Adrenal gland (tissue), 12 donors: ENCODE measurements around the gene GOLGA5. TPM values are rescaled to one million over a fixed set of nuclear protein-coding genes. Genes with fewer than 3 reads are reported as not detected.

ENCODE experiments used
- DNase-seq, 7 donors: peaks; one replicate each; pipeline ENCODE4 v3.0.0-alpha.2; 2019 to 2020
- H3K27ac ChIP-seq, 5 donors: fragments of 200-600 bp; sonication (generic) in 4 of 5; 1 replicate in 3 of 5; 2 replicates in 2 of 5; pipeline versions ENCODE4 v1.5.1 to v1.8.0; 2016 to 2020; ENCODE audit warnings: mild to moderate bottlenecking in 1 of 5
- H3K27me3 ChIP-seq: fragments of 200-600 bp; 2 replicates; pipeline ENCODE4 v1.8.0; 2021
- H3K36me3 ChIP-seq, 2 donors: fragments of 200-600 bp; replicated peaks in 1 of 2; 1 replicate in 1 of 2; 2 replicates in 1 of 2; pipeline versions ENCODE4 v1.5.1 to v1.8.0; 2018 to 2022
- H3K4me1 ChIP-seq, 2 donors: fragments of 200-600 bp; replicated peaks in 1 of 2; 1 replicate in 1 of 2; 2 replicates in 1 of 2; pipeline versions ENCODE4 v1.5.1 to v1.8.0; 2018 to 2021
- H3K4me3 ChIP-seq, 4 donors: fragments of 200-600 bp; sonication (generic) in 3 of 4; one replicate each; pipeline ENCODE4 v1.5.1; 2016 to 2018
- H3K9me3 ChIP-seq, 3 donors: fragments of 200-600 bp; sonication (generic) in 1 of 3; replicated peaks in 1 of 3; 1 replicate in 2 of 3; 2 replicates in 1 of 3; pipeline versions ENCODE4 v1.5.1 to v1.8.0; 2016 to 2021
- POLR2A ChIP-seq, 2 donors: fragments of 450-650 bp; IDR thresholded peaks; one replicate each; pipeline ENCODE4 v1.6.1; 2017; ENCODE audit warnings: antibody characterized with exemption in 2 of 2, mild to moderate bottlenecking in 2 of 2, moderate library complexity in 1 of 2
- WGBS, 4 donors: extraction: QIAGEN DNeasy Blood & Tissue Kit in 2 of 4; methylation state at CpG; one replicate each; pipeline versions ENCODE4 v1.1.5 to v1.1.7; 2013 to 2017; 5-methylcytosine and 5-hydroxymethylcytosine counted together
- intact Hi-C, 2 donors: fragments of 100-400 bp; cut with DNase I; formaldehyde crosslinking; loops; one replicate each; pipeline versions ENCODE4 v1.14.1 to v1.15.0; 2022 to 2023
- polyA plus RNA-seq, 3 donors: library from polyadenylated mRNA; stranded (reverse); fragments of 200-250 nt in 2 of 3; fragments of 350-450 nt in 1 of 3; fragmentation: Illumina TruSeq in 1 of 3; extraction: RNeasy Lipid Tissue Mini Kit (QIAGEN cat#74804) in 1 of 3; gene quantifications; one replicate each; pipeline ENCODE4 v1.2.3, GENCODE V29; 2013 to 2014
- total RNA-seq, 9 donors: library from RNA; depleted of rRNA in 4 of 9; stranded (reverse); fragments of >200 nt in 4 of 9; fragments of 120-200 nt in 1 of 9; fragmentation: NEBNext Ultra II Directional in 1 of 9; extraction: Animal tissue kit (Norgen Biotek cat#: 25700) in 1 of 9; gene quantifications; one replicate each; pipeline versions ENCODE4 v1.1.0 to v1.2.4, GENCODE V29; 2013 to 2023
- TF ChIP-seq, protein P1 (sequence below), 6 experiments: fragments of 450-650 bp in 4 of 6; fragments of 200-600 bp in 2 of 6; sonication (generic) in 1 of 6; IDR thresholded peaks; 1 replicate in 5 of 6; 2 replicates in 1 of 6; pipeline versions ENCODE4 v1.5.1 to v1.8.0; 2016 to 2021; ENCODE audit warnings: antibody characterized with exemption in 6 of 6, mild to moderate bottlenecking in 2 of 6, moderate library complexity in 1 of 6
- donor health status: healthy with polysubstance abuse.
- donor health status: Bipolar disorder and iron deficiency.
- donor health status: DM: yes; HTN: yes; CAD: no.
- donor health status: DM: no; HTN: no; CAD: no.
- donor health status: DM: no; HTN: no; CAD: no.
- donor health status: DM: yes; HTN: yes; CAD: no.

GOLGA5 gene
- total and polyA plus RNA-seq, 12 donors, result 24.6 to 85.1 (median 35.0) TPM

DNA sequence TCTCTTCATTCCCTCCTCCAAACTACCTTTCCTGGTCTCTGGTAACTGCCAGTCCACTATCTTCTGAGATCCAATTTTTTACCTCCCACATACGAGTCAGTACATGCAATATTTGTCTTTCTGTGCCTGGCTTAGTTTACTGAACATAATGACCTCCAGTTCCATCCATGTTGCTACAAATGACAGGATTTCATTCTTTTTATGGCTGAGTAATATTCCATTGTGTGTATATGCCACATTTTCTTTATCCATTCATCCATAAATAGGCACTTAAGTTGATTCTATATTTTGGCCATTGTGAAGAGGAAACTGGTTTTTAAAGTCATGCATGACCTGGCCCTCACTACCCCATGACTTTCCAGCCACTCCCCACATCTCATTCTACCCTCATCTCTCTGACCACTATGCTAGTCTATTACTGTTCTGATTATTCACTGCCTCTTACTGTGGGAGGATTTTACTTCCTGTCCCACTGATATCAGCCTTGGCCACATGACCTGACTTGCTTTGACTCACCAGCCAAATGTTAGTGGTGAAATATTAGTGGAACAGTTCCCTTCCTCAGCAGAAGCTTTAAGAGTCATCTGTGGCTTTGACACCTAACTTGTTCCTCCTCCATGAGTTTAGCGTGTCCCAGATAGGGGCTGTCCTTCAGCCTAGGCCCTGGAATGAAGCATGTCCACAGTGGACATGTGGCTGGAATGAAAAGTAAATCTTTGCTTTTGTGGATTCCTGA lies 52.2 kb downstream of the GOLGA5 start:
- intact Hi-C loops, result no loop called here
- Histone ChIP-seq H3K36me3 (peaks cover 0 to 3% of the 10 kb centered on the region in 2 donors), H3K9me3 (no peaks in the 10 kb centered on the region), H3K27ac (peak overlapping the region in 1 of 5 donors; percentile 20), H3K4me1 (peaks cover 0 to 4% of the 10 kb centered on the region in 2 donors), H3K27me3 (no peaks in the 10 kb centered on the region), H3K4me3 (no peak overlapping the region)
- TF ChIP-seq POLR2A (IDR thresholded peaks at IDR 0.05), result no peak
- TF ChIP-seq, protein P1, sequence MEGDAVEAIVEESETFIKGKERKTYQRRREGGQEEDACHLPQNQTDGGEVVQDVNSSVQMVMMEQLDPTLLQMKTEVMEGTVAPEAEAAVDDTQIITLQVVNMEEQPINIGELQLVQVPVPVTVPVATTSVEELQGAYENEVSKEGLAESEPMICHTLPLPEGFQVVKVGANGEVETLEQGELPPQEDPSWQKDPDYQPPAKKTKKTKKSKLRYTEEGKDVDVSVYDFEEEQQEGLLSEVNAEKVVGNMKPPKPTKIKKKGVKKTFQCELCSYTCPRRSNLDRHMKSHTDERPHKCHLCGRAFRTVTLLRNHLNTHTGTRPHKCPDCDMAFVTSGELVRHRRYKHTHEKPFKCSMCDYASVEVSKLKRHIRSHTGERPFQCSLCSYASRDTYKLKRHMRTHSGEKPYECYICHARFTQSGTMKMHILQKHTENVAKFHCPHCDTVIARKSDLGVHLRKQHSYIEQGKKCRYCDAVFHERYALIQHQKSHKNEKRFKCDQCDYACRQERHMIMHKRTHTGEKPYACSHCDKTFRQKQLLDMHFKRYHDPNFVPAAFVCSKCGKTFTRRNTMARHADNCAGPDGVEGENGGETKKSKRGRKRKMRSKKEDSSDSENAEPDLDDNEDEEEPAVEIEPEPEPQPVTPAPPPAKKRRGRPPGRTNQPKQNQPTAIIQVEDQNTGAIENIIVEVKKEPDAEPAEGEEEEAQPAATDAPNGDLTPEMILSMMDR (IDR thresholded peaks at IDR 0.05), result no peak
- DNase-seq, result peak in 6 of 7 donors; percentile 29 to 62 (median 46)
- 48 to 69% (median 55%) methylated on average over 2 of the region's 2 CpGs for WGBS, 4 donors

DNA sequence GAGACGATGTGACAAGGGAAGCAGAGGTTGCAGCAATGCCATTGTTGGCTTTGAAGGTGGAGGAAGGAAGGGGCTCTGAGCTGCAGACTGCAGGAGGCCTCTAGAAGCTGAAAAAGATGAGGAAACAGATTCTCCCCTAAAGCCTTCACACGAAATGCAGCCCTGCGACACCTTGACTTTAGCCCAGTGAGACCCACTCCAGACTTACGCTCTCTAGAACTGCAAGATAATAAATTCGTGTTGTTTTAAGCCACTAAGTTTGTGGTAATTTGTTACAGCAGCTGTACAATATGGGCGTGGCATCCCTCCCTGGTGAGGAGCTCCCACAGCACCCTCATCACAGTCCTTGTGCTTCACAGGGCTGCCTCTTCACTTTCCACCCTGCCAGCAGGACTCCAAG lies 53.2 kb downstream of the GOLGA5 start:
- Histone ChIP-seq H3K4me3 (no peak overlapping the region), H3K36me3 (no peaks in the 10 kb centered on the region), H3K27me3 (no peaks in the 10 kb centered on the region), H3K9me3 (no peaks in the 10 kb centered on the region), H3K27ac (no peak overlapping the region), H3K4me1 (peaks cover 0 to 4% of the 10 kb centered on the region in 2 donors)
- no peak for DNase-seq
- WGBS, 4 donors, result 57 to 67% (median 63%) methylated on average over 6 of the region's 6 CpGs
- intact Hi-C loops, result no loop called here
- no peak for TF ChIP-seq POLR2A (IDR thresholded peaks at IDR 0.05)
- TF ChIP-seq, protein P1 (IDR thresholded peaks at IDR 0.05), result no peak

GRCh38 chr14:92847749-92848148 lies 53.6 kb downstream of the GOLGA5 start:
- 63 to 85% (median 73%) methylated on average over 2 of the region's 2 CpGs for WGBS, 4 donors
- TF ChIP-seq, protein P1 (IDR thresholded peaks at IDR 0.05), result no peak
- TF ChIP-seq POLR2A (IDR thresholded peaks at IDR 0.05), result no peak
- H3K27me3 ChIP-seq, result no peaks in the 10 kb centered on the region
- no peaks in the 10 kb centered on the region for H3K36me3 ChIP-seq
- no peaks in the 10 kb centered on the region for H3K9me3 ChIP-seq
- no peak overlapping the region for H3K27ac ChIP-seq
- H3K4me1 ChIP-seq, result peaks cover 0 to 4% of the 10 kb centered on the region in 2 donors
- H3K4me3 ChIP-seq, result no peak overlapping the region
- no peak for DNase-seq
- intact Hi-C loops, result no loop called here

- intact Hi-C loops, result no loop called here
Observed at GRCh38 chr14:92848887-92849286, 54.8 kb downstream of the GOLGA5 start.

More at GRCh38 chr14:92848887-92849286, 54.8 kb downstream of the GOLGA5 start:
- peak in 1 of 7 donors; percentile 5 for DNase-seq
- no peaks in the 10 kb centered on the region for H3K27me3 ChIP-seq
- no peak overlapping the region for H3K4me3 ChIP-seq
- 45 to 52% (median 49%) methylated on average over 4 of the region's 4 CpGs for WGBS, 4 donors
- no peaks in the 10 kb centered on the region for H3K9me3 ChIP-seq
- TF ChIP-seq, protein P1 (IDR thresholded peaks at IDR 0.05), result no peak
- TF ChIP-seq POLR2A (IDR thresholded peaks at IDR 0.05), result no peak
- peaks cover 0 to 4% of the 10 kb centered on the region in 2 donors for H3K4me1 ChIP-seq
- no peaks in the 10 kb centered on the region for H3K36me3 ChIP-seq
- H3K27ac ChIP-seq, result no peak overlapping the region
